Ishikawa (cell line): ENCODE data around the gene TFAM.

ENCODE experiments used
- TF ChIP-seq, protein P1 (sequence below): IDR thresholded peaks from 2 replicates; pipeline ENCODE4 v1.6.1; 2012
- TF ChIP-seq, protein P2 (sequence below): IDR thresholded peaks from 2 replicates; pipeline ENCODE4 v1.6.1; 2012; ENCODE audit warnings: low read depth, mild to moderate bottlenecking

DNA sequence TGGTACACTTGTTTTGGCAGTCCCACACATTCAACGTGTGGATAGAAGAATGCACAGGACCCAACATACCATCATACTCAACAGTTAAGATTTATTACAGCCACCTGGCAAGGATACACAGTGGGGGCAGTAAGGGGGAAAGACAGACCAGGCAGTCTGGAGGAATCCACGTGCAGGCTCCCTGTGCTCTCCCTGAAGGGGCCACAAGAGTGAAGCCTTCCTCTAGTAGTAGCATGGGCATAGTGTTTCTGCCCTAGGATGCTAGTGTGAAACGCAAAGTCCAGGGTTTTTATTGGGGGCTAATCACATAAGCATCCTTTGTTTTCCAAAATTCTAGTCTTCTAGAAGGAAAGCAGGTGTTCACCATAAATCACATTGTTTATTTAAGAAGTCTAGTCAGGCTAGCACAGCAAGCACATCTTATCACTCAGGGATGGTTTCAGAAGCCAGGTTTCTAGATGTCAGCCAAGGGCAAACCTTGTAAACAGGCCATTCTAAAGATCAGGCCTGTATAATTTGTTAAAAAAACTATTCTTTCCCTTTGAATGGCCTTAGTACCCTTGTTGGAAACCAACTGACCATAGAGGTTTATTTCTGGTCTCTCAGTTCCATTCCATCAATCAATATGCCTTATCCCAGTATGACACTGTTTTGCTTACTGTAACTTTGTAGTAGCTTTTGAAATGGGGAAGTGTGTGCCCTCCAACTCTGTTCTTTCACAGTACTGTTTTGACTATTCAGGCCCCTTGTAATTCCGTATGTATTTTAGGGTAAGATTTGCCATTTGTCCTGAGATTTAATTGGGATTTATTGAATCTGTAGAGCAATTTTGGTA, 12.4 kb upstream of the TFAM start:
- TF ChIP-seq, protein P1, sequence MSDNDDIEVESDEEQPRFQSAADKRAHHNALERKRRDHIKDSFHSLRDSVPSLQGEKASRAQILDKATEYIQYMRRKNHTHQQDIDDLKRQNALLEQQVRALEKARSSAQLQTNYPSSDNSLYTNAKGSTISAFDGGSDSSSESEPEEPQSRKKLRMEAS, result no peak
- TF ChIP-seq, protein P2, sequence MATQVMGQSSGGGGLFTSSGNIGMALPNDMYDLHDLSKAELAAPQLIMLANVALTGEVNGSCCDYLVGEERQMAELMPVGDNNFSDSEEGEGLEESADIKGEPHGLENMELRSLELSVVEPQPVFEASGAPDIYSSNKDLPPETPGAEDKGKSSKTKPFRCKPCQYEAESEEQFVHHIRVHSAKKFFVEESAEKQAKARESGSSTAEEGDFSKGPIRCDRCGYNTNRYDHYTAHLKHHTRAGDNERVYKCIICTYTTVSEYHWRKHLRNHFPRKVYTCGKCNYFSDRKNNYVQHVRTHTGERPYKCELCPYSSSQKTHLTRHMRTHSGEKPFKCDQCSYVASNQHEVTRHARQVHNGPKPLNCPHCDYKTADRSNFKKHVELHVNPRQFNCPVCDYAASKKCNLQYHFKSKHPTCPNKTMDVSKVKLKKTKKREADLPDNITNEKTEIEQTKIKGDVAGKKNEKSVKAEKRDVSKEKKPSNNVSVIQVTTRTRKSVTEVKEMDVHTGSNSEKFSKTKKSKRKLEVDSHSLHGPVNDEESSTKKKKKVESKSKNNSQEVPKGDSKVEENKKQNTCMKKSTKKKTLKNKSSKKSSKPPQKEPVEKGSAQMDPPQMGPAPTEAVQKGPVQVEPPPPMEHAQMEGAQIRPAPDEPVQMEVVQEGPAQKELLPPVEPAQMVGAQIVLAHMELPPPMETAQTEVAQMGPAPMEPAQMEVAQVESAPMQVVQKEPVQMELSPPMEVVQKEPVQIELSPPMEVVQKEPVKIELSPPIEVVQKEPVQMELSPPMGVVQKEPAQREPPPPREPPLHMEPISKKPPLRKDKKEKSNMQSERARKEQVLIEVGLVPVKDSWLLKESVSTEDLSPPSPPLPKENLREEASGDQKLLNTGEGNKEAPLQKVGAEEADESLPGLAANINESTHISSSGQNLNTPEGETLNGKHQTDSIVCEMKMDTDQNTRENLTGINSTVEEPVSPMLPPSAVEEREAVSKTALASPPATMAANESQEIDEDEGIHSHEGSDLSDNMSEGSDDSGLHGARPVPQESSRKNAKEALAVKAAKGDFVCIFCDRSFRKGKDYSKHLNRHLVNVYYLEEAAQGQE, result no peak
